HCT116 (cell line): Measurements from ENCODE around the gene PROCA1.

Experiments used
- CEBPB ChIP-seq: IDR thresholded peaks from 2 replicates; pipeline ENCODE4 v1.6.1; 2012; ENCODE audit warnings: low read depth
- CTCF ChIP-seq, 3 experiments: fragments of 200-600 bp in 1 of 3; sonication (generic) in 1 of 3; IDR thresholded peaks in 2 of 3; conservative IDR thresholded peaks in 1 of 3; 2 replicates each; pipeline ENCODE4 v1.5.1; 2012 to 2017; ENCODE audit warnings: low read depth in 2 of 3, low read length in 2 of 3, antibody characterized with exemption in 1 of 3, borderline replicate concordance in 1 of 3, control low read depth in 1 of 3, mild to moderate bottlenecking in 1 of 3, mixed read lengths in 1 of 3, mixed run types in 1 of 3, moderate library complexity in 1 of 3; ENCODE audit not compliant: insufficient read depth in 1 of 3
- EGR1 ChIP-seq: IDR thresholded peaks from 2 replicates; pipeline ENCODE4 v1.6.1; 2012; ENCODE audit warnings: low read depth
- EZH2 ChIP-seq: fragments of 200-600 bp; sonication (generic); IDR thresholded peaks from 2 replicates; pipeline ENCODE4 v1.6.1; 2017; ENCODE audit warnings: antibody characterized with exemption, mixed run types
- JUND ChIP-seq: IDR thresholded peaks from 2 replicates; pipeline ENCODE4 v1.6.1; 2012
- MAX ChIP-seq: IDR thresholded peaks from 2 replicates; pipeline ENCODE4 v1.6.1; 2012
- POLR2A ChIP-seq: IDR thresholded peaks from 2 replicates; pipeline ENCODE4 v1.7.0; 2011; ENCODE audit warnings: borderline replicate concordance; ENCODE audit not compliant: insufficient read depth, insufficient read length; ENCODE audit errors: extremely low read depth
- RAD21 ChIP-seq: IDR thresholded peaks from 2 replicates; pipeline ENCODE4 v1.6.1; 2012; ENCODE audit warnings: low read depth, mild to moderate bottlenecking
- REST ChIP-seq: IDR thresholded peaks from 2 replicates; pipeline ENCODE4 v1.6.1; 2012; ENCODE audit warnings: low read depth
- SIN3A ChIP-seq: IDR thresholded peaks from 2 replicates; pipeline ENCODE4 v1.6.1; 2012; ENCODE audit warnings: low read depth
- YY1 ChIP-seq: IDR thresholded peaks from 2 replicates; pipeline ENCODE4 v1.6.1; 2011; ENCODE audit warnings: low read length, low read depth, moderate library complexity, mild to moderate bottlenecking; ENCODE audit not compliant: insufficient replicate concordance; ENCODE audit errors: extremely low read depth
- ZFX ChIP-seq: fragments of 450-650 bp; IDR thresholded peaks from 2 replicates; pipeline ENCODE4 v1.6.1; 2017
- ZNF274 ChIP-seq: fragments of 200-500 bp; sonication (Bioruptor generic); IDR thresholded peaks from 2 replicates; pipeline ENCODE4 v1.6.1; 2014; ENCODE audit warnings: mild to moderate bottlenecking, low read depth, low read length, inconsistent platforms

- no peak for TF ChIP-seq CTCF (IDR thresholded peaks at IDR 0.05 in 2 of 3, conservative IDR thresholded peaks at IDR 0.05 in 1 of 3; ENCODE audit: borderline replicate concordance in 1 of 3, insufficient read depth in 1 of 3, low read depth in 2 of 3, low read length in 2 of 3)
- no peak for TF ChIP-seq CEBPB
- TF ChIP-seq YY1, result no peak
- TF ChIP-seq POLR2A, result no peak
- TF ChIP-seq REST, result no peak
- no peak for TF ChIP-seq SIN3A
- no peak for TF ChIP-seq MAX
- TF ChIP-seq ZNF274, result no peak
- TF ChIP-seq EZH2, result no peak
- no peak for TF ChIP-seq JUND
- TF ChIP-seq RAD21, result no peak
- TF ChIP-seq EGR1, result no peak
- no peak for TF ChIP-seq ZFX
Measured at GRCh38 chr17:28747051-28747691, 35.5 kb upstream of the PROCA1 start.
